AG10803 (cell line): ENCODE measurements around the gene SLC2A5.
"Not testable (repeated sequence)": the region's sequence is repeated elsewhere in the genome, so short reads cannot be mapped to it uniquely, and the experiment has no call there.

Source experiments
- DNase-seq: peaks from one replicate; pipeline ENCODE4 v3.0.0; 2010; ENCODE audit warnings: low read depth
- H3K4me3 ChIP-seq: 2 replicates; pipeline ENCODE4 v1.5.1; 2011; ENCODE audit warnings: mild to moderate bottlenecking, low read length, control low read depth
- TF ChIP-seq, protein P1 (sequence below): conservative IDR thresholded peaks from 2 replicates; pipeline ENCODE4 v1.5.1; 2011; ENCODE audit warnings: mild to moderate bottlenecking, low read length, control low read depth, inconsistent platforms

Gene SLC2A5

DNA sequence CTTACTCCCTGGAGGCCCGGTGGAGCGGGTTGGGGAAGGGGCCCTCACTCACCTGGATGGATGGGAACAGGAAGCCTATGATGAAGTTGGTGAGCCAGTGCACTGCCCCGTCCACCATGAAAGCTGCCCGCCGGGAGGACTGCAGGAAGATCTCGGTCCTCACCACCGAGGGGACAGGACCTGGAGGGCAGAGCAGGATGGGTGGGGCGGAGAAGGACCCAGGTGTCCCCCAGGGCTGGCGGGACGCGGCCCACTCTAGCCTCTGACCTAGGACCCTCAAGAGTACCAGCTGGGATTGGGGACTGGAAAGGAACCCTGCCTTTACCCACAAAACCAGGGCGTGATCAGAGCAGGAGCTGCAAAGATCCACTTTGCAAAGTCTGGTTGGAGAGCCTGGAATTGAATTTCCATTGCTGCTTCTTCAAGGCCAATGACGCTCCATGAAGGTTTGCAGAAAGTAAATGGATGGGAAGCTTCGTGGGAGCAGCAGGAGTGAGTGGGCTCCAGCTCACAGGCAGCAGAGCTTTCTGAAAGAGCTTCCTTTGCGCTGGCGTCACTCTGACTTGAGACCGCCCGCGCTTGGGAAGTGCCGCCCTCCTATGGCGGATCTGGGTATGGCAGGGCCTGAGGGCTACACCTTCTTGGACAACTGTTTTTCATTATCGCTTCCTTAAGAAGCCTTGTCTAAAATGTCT lies 64.6 kb downstream of the SLC2A5 start:
- TF ChIP-seq, protein P1, sequence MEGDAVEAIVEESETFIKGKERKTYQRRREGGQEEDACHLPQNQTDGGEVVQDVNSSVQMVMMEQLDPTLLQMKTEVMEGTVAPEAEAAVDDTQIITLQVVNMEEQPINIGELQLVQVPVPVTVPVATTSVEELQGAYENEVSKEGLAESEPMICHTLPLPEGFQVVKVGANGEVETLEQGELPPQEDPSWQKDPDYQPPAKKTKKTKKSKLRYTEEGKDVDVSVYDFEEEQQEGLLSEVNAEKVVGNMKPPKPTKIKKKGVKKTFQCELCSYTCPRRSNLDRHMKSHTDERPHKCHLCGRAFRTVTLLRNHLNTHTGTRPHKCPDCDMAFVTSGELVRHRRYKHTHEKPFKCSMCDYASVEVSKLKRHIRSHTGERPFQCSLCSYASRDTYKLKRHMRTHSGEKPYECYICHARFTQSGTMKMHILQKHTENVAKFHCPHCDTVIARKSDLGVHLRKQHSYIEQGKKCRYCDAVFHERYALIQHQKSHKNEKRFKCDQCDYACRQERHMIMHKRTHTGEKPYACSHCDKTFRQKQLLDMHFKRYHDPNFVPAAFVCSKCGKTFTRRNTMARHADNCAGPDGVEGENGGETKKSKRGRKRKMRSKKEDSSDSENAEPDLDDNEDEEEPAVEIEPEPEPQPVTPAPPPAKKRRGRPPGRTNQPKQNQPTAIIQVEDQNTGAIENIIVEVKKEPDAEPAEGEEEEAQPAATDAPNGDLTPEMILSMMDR, result peak; percentile 94
- no peak overlapping the region for H3K4me3 ChIP-seq
- peak; percentile 88 for DNase-seq

DNA sequence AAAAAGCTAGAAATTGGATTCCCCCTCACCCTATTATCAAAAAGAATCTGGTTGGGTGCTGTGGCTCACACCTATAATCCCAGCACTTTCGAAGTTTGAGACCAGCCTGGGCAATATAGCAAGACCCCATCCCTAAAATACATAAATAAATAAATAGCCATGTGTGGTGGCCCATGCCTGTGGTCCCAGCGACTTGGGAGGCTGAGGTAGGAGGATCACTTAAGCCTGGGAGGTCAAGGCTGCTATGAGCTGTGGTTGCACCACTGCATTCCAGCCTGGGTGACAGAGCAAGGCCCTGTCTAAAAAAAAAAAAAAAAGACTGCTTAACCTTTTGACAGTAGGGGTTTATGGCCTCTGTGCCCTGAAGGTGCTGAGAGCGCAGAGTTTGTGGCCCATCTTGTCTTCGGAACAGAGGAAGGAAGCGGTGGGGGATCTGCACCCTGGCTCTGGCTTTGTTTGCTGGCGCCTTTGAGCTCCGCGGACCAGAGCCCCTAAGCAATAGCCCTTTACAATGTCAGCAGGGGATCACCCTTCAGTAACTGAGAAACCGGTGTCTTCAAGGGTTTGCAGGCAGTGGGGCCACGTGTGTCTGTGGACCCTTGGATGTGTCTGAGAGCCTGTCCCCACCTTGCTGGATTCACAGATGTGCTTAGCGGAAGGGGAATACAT lies 65.3 kb downstream of the SLC2A5 start:
- TF ChIP-seq, protein P1, result no peak
- H3K4me3 ChIP-seq, result no peak overlapping the region
- no peak for DNase-seq

DNA sequence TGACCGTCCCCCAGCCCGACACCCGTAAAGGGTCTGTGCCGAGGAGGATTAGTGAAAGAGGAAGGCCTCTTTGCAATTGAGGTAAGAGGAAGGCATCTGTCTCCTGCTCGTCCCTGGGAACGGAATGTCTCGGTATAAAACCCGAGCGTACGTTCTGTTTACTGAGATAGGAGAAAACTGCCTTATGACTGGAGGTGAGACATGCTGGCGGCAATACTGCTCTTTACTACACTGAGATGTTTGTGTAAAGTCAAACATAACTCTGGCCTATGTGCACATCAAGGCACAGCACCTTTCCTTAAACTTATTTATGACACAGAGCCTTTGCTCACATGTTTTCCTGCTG lies 67.2 kb downstream of the SLC2A5 start:
- not testable (repeated sequence) for DNase-seq

DNA sequence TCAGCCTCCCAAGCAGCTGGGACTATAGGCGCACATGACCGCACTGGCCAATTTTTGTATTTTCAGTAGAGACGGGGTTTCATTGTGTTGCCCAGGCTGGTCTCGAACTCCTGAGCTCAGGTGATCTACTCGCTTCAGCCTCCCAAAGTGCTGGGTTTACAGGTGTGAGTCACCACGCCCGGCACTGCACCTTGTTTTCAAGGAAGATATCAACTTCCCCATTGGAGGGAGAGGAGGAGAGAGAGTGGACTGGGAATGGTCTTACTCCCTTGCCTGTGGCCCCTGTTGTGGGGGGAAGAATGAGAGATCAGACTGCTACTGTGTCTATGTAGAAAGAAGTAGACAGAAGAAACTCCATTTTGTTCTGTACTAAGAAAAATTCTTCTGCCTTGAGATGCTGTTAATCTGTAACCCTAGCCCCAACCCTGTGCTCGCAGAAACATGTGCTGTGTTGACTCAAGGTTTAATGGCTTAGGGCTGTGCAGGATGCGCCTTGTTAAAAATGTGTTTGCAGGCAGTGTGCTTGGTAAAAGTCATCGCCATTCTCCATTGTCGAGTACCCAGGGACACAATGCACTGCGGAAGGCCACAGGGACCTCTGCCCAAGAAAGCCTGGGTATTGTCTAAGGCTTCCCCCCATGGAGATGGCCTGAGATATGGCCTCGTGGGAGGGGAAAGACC lies 67.8 kb downstream of the SLC2A5 start:
- not testable (repeated sequence) for DNase-seq, H3K4me3 ChIP-seq

More for the DNA sequence above, 67.2 kb downstream of the SLC2A5 start:
- H3K4me3 ChIP-seq, result not testable (repeated sequence)

DNA sequence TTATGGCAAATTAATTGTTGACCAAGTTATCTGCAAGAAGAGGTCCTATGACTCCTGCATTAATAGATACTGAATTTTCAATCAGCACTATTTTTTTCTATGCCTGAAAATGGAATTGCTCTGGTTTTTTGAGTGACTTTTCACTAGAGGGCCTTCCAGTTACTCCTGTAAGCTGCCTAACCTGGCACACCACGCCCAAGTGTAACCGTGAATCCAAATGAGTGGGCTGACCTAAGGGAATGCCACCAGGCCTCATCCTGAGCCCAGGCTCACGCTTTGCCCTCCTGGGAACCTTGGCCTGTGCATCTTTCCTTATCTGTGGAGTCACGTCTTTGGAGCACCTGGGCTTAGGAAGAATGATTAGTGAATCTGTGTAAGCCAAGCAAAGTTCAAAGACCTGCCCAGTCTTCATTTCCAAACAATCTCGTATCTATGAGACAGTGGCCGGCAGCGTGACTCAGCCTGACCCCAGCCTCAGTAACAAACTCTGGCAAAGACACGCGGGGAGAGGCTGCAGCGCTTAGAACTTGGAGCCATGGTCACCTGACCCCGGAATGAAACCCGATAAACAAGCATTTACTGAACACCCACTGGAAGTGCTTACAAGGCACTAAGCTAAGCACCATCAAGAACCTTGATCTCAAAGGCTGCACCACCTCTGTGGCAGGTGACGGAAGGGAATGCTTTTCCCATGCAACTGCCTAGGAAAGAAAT lies 75.3 kb downstream of the SLC2A5 start:
- DNase-seq, H3K4me3 ChIP-seq: not testable (repeated sequence)

DNA sequence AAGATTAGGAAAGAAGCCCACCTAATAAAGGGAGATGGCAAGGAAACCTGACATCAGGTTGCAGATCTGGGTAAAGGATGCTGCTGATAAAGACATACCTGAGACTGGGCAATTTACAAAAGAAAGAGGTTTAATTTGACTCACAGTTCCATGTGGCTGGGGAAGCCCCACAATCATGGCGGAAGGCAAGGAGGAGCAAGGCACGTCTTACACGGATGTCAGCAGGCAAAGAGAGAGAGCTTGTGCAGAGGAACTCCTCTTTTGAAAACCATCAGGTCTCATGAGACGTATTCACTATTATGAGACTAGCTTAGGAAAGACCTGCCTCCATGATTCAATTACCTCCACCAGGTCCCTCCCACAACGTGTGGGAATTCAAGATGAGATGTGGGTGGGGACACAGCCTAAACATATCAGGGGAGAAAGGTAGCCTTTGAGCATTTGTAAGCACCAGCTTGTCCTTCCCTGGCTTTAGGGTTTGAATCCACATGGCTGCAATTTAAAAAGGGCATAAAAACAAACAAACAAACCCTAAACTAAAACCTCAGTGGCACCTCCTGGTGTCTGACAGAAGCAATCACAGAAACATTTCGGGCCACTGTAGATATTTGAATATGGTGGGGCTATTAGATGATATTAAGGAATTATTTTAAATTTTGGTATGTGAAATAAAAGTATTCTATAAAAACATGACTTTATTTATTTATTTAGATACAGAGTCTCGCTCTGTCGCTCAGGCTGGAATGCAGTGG lies 76.3 kb downstream of the SLC2A5 start:
- TF ChIP-seq, protein P1, result peak; percentile 30
- DNase-seq, result no peak
- no peak overlapping the region for H3K4me3 ChIP-seq

DNA sequence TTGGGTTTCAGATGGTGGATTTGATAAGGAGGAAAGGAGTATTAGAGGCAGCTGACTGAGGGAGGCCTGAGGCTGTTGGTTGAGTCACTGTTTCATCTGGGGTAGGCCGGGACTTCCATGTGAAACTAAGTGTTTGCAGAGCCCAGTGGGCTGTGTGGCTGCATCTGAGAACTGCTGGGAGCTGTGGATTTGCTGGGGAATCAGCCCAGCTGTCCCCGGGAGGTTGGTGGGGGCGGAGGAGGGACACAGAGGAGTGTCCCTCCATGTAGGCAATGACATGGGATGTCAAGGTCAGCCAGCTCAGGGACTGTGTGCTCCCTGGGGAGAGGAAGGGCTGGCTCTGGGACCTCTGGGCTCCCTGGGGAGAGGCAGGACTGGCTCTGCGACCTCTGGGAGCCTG lies 79.6 kb downstream of the SLC2A5 start:
- no peak overlapping the region for H3K4me3 ChIP-seq
- TF ChIP-seq, protein P1, result no peak
- no peak for DNase-seq

DNA sequence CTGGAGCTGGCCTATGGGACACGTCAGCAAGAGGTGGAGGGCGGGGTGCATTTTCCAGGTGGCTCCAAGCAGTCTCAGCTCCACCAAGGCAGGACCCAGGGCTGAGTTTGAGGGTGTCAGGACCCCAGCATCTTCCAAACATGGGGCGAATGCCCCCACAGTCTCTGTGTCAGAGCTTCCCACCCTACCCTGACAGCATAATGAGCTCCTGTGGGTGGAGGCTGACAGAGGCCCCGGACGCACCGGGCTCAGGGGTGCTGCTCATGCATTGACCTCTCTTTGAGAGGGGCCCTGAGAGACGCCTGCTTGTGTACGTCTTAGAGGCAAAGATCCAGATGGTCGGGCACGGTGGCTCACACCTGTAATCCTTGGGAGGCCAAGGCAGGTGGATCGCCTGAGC lies 80.4 kb downstream of the SLC2A5 start:
- H3K4me3 ChIP-seq, result no peak overlapping the region
- DNase-seq, result no peak

More for the DNA sequence above, 80.4 kb downstream of the SLC2A5 start:
- TF ChIP-seq, protein P1, result no peak
